Esophagus squamous epithelium (tissue), 5 donors: ENCODE measurements around the gene TMEM151A. TPM values are rescaled to one million over a fixed set of nuclear protein-coding genes. Genes with fewer than 3 reads are reported as not detected.
A peak's percentile ranks its signal among the peaks of the same experiment; 100 is the strongest.

Experiments
- DNase-seq: peaks from one replicate; lab custom pipeline; 2025; lab: John Stamatoyannopoulos, UW
- H3K27ac ChIP-seq, 4 donors: fragments of 200-600 bp; sonication (generic); one replicate each; pipeline ENCODE4 v1.5.1; 2016 to 2019; ENCODE audit warnings: mild to moderate bottlenecking in 1 of 4
- H3K27me3 ChIP-seq, 4 donors: fragments of 200-600 bp; sonication (generic); 1 replicate in 3 of 4; 2 replicates in 1 of 4; pipeline versions ENCODE4 v1.5.1 to v1.6.0; 2017 to 2021; ENCODE audit warnings: antibody characterized with exemption in 1 of 4
- H3K36me3 ChIP-seq, 3 donors: fragments of 200-600 bp; sonication (generic); one replicate each; pipeline ENCODE4 v1.5.1; 2016 to 2019
- H3K4me1 ChIP-seq, 3 donors: fragments of 200-600 bp; sonication (generic); one replicate each; pipeline ENCODE4 v1.5.1; 2017 to 2019
- H3K4me3 ChIP-seq, 4 donors: fragments of 200-600 bp; sonication (generic); 1 replicate in 3 of 4; 2 replicates in 1 of 4; pipeline ENCODE4 v1.5.1; 2016 to 2019; ENCODE audit warnings: mild to moderate bottlenecking in 2 of 4, moderate library complexity in 1 of 4
- H3K9me3 ChIP-seq, 3 donors: fragments of 200-600 bp; sonication (generic); one replicate each; pipeline ENCODE4 v1.5.1; 2016 to 2019
- POLR2A ChIP-seq, 4 donors: fragments of 450-650 bp; IDR thresholded peaks; one replicate each; pipeline ENCODE4 v1.6.1; 2017; ENCODE audit warnings: antibody characterized with exemption in 4 of 4, mild to moderate bottlenecking in 4 of 4, moderate library complexity in 3 of 4
- WGBS, 2 donors: methylation state at CpG; one replicate each; pipeline ENCODE4 v1.1.5; 2018; 5-methylcytosine and 5-hydroxymethylcytosine counted together
- intact Hi-C: fragments of 100-400 bp; cut with DNase I; formaldehyde crosslinking; loops from one replicate; pipeline ENCODE4 v1.15.0; 2022
- total RNA-seq, 4 donors: library from RNA; depleted of rRNA; stranded (reverse); fragments of >200 nt; gene quantifications; one replicate each; pipeline ENCODE4 v1.1.0, GENCODE V29; 2016
- TF ChIP-seq, protein P1 (sequence below), 6 experiments: fragments of 450-650 bp in 4 of 6; fragments of 200-600 bp in 2 of 6; sonication (generic) in 2 of 6; IDR thresholded peaks; one replicate each; pipeline ENCODE4 v1.5.1; 2016 to 2019; ENCODE audit warnings: antibody characterized with exemption in 6 of 6, mild to moderate bottlenecking in 4 of 6, moderate library complexity in 4 of 6
- donor health status: DM: yes; HTN: yes; CAD: no.

The TMEM151A gene
- total RNA-seq, 4 donors from 2014 or later, result not detected

GRCh38 chr11:66281001-66281400, 10.7 kb upstream of the TMEM151A start:
- intact Hi-C loops, result loop anchor here (10.0 kb wide), 1 partner anchor 56 kb away; no protein-coding TSS in a partner anchor

GRCh38 chr11:66281776-66282467, 9.8 kb upstream of the TMEM151A start:
- DNase-seq, result no peak
- intact Hi-C loops, result loop anchor here (10.0 kb wide), 1 partner anchor 57 kb away; no protein-coding TSS in a partner anchor
- whole genome bisulfite sequencing, 2 donors, result 41 to 100% methylated on average over 2 to 12 of the region's 20 CpGs
- TF ChIP-seq POLR2A (IDR thresholded peaks at IDR 0.05), result no peak
- TF ChIP-seq, protein P1, sequence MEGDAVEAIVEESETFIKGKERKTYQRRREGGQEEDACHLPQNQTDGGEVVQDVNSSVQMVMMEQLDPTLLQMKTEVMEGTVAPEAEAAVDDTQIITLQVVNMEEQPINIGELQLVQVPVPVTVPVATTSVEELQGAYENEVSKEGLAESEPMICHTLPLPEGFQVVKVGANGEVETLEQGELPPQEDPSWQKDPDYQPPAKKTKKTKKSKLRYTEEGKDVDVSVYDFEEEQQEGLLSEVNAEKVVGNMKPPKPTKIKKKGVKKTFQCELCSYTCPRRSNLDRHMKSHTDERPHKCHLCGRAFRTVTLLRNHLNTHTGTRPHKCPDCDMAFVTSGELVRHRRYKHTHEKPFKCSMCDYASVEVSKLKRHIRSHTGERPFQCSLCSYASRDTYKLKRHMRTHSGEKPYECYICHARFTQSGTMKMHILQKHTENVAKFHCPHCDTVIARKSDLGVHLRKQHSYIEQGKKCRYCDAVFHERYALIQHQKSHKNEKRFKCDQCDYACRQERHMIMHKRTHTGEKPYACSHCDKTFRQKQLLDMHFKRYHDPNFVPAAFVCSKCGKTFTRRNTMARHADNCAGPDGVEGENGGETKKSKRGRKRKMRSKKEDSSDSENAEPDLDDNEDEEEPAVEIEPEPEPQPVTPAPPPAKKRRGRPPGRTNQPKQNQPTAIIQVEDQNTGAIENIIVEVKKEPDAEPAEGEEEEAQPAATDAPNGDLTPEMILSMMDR (IDR thresholded peaks at IDR 0.05), result no peak
- Histone ChIP-seq H3K36me3 (peaks cover 0 to 41% (median 3%) of the 10 kb centered on the region in 3 donors), H3K4me1 (peaks cover 8 to 38% (median 11%) of the 10 kb centered on the region in 3 donors), H3K27ac (no peak overlapping the region), H3K27me3 (peaks cover 0 to 6% (median 0%) of the 10 kb centered on the region in 4 donors), H3K9me3 (no peaks in the 10 kb centered on the region), H3K4me3 (no peak overlapping the region)

More at GRCh38 chr11:66281001-66281400, 10.7 kb upstream of the TMEM151A start:
- peaks cover 6 to 41% (median 6%) of the 10 kb centered on the region in 3 donors for H3K36me3 ChIP-seq
- H3K27ac ChIP-seq, result no peak overlapping the region
- TF ChIP-seq POLR2A (IDR thresholded peaks at IDR 0.05), result no peak
- TF ChIP-seq, protein P1 (IDR thresholded peaks at IDR 0.05), result no peak
- H3K9me3 ChIP-seq, result no peaks in the 10 kb centered on the region
- no peak overlapping the region for H3K4me3 ChIP-seq
- peaks cover 8 to 30% (median 11%) of the 10 kb centered on the region in 3 donors for H3K4me1 ChIP-seq
- WGBS, 2 donors, result 79 to 90% methylated on average over 6 of the region's 6 CpGs
- no peak for DNase-seq
- peaks cover 0 to 6% (median 0%) of the 10 kb centered on the region in 4 donors for H3K27me3 ChIP-seq

- no peak overlapping the region for H3K27ac ChIP-seq
- DNase-seq, result peak; percentile 95
- H3K9me3 ChIP-seq, result no peaks in the 10 kb centered on the region
- TF ChIP-seq POLR2A (IDR thresholded peaks at IDR 0.05), result no peak
- TF ChIP-seq, protein P1 (IDR thresholded peaks at IDR 0.05), result peak; percentile 94 to 99 (median 98)
- peaks cover 0 to 6% (median 0%) of the 10 kb centered on the region in 4 donors for H3K27me3 ChIP-seq
- intact Hi-C loops, result loop anchor here (10.0 kb wide), 1 partner anchor 58 kb away; no protein-coding TSS in a partner anchor
- peaks cover 0 to 47% (median 3%) of the 10 kb centered on the region in 3 donors for H3K36me3 ChIP-seq
- H3K4me1 ChIP-seq, result peaks cover 10 to 39% (median 14%) of the 10 kb centered on the region in 3 donors
- 42 to 45% methylated on average over 6 to 10 of the region's 35 CpGs for WGBS, 2 donors
- no peak overlapping the region for H3K4me3 ChIP-seq
These were observed 8.9 kb upstream of the TMEM151A start for GRCh38 chr11:66282468-66283455.

GRCh38 chr11:66283461-66284105, 8.1 kb upstream of the TMEM151A start:
- Histone ChIP-seq H3K27me3 (peaks cover 0 to 3% (median 0%) of the 10 kb centered on the region in 4 donors), H3K4me1 (peaks cover 11 to 42% (median 18%) of the 10 kb centered on the region in 3 donors), H3K4me3 (no peak overlapping the region), H3K36me3 (peaks cover 0 to 47% (median 3%) of the 10 kb centered on the region in 3 donors), H3K9me3 (no peaks in the 10 kb centered on the region), H3K27ac (no peak overlapping the region)
- DNase-seq, result no peak
- intact Hi-C loops, result loop anchor here (10.0 kb wide), 1 partner anchor 59 kb away; no protein-coding TSS in a partner anchor
- TF ChIP-seq POLR2A (IDR thresholded peaks at IDR 0.05), result no peak
- TF ChIP-seq, protein P1 (IDR thresholded peaks at IDR 0.05), result no peak
- 17 to 55% methylated on average over 1 to 4 of the region's 14 CpGs for WGBS, 2 donors
